ENCODE results near the gene DYTN. TPM values are rescaled to one million over a fixed set of nuclear protein-coding genes. Genes with fewer than 3 reads are reported as not detected.

The DYTN gene
- total and polyA plus RNA-seq, 4 donors, result not detected

DNA sequence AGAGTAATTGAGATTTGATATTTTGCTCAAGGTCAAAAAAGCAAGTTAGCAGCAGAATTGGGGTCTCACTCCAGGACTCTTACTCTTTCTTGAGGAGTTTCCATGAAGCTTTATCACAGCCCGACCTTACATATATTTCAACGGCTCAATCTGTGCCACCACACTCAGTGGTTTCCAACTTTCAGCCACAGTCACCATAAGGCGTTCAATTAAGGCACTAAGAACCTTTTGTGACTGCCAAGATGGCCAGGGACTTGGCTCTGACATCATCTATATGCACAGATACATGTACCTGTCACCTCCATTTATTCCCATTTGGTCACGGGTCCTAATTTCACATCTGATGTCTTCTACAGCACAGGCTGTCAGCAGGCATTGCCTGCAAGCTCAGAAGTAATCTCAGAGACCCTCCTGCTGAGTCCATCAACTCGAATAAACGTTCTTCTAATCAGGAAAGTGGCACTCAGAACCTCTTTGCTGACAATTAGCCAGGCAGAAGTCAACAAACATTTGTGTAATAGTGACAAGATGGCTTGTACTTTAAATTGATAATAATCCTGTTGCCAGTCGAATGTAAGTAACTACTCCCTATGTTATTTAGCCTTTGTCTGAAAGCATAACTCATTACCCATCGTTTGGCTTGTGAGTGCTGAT is 16.1 kb downstream of the DYTN start:
- 55% methylated on average over 8 of the region's 8 CpGs for WGBS
- no peak overlapping the region for H3K4me3 ChIP-seq (ENCODE audit: low read depth in 1 of 3, low read length in 3 of 3)
- H3K9me3 ChIP-seq (ENCODE audit: control insufficient read depth in 4 of 4, low read length in 3 of 4), result no peaks in the 10 kb centered on the region
- no peak overlapping the region for H3K9ac ChIP-seq (ENCODE audit: low read depth in 1 of 2, low read length in 2 of 2)
- DNase-seq (ENCODE audit: low spot score), result no peak
- no peaks in the 10 kb centered on the region for H3K4me1 ChIP-seq (ENCODE audit: control insufficient read depth in 4 of 4, insufficient read depth in 4 of 4, low read length in 3 of 4)
- peaks cover 0 to 9% (median 1%) of the 10 kb centered on the region in 4 donors for H3K27me3 ChIP-seq (ENCODE audit: control insufficient read depth in 4 of 4, insufficient read depth in 4 of 4, low read length in 3 of 4)
- H3K27ac ChIP-seq (ENCODE audit: low read depth in 1 of 2, low read length in 2 of 2), result no peak overlapping the region
- no peaks in the 10 kb centered on the region for H3K36me3 ChIP-seq (ENCODE audit: control insufficient read depth in 4 of 4, insufficient read depth in 3 of 4, low read depth in 1 of 4, low read length in 3 of 4)
- TF ChIP-seq, protein P1, sequence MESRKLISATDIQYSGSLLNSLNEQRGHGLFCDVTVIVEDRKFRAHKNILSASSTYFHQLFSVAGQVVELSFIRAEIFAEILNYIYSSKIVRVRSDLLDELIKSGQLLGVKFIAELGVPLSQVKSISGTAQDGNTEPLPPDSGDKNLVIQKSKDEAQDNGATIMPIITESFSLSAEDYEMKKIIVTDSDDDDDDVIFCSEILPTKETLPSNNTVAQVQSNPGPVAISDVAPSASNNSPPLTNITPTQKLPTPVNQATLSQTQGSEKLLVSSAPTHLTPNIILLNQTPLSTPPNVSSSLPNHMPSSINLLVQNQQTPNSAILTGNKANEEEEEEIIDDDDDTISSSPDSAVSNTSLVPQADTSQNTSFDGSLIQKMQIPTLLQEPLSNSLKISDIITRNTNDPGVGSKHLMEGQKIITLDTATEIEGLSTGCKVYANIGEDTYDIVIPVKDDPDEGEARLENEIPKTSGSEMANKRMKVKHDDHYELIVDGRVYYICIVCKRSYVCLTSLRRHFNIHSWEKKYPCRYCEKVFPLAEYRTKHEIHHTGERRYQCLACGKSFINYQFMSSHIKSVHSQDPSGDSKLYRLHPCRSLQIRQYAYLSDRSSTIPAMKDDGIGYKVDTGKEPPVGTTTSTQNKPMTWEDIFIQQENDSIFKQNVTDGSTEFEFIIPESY (IDR thresholded peaks at IDR 0.05), result no peak
- no peak for TF ChIP-seq FOXA1 (IDR thresholded peaks at IDR 0.05)
- TF ChIP-seq NR2F2 (IDR thresholded peaks at IDR 0.05), result no peak
- TF ChIP-seq, protein P2, sequence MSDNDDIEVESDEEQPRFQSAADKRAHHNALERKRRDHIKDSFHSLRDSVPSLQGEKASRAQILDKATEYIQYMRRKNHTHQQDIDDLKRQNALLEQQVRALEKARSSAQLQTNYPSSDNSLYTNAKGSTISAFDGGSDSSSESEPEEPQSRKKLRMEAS (IDR thresholded peaks at IDR 0.05), result no peak
- no peak for TF ChIP-seq SP1 (IDR thresholded peaks at IDR 0.05)
- TF ChIP-seq TAF1 (conservative IDR thresholded peaks at IDR 0.05), result no peak
- TF ChIP-seq, protein P3, sequence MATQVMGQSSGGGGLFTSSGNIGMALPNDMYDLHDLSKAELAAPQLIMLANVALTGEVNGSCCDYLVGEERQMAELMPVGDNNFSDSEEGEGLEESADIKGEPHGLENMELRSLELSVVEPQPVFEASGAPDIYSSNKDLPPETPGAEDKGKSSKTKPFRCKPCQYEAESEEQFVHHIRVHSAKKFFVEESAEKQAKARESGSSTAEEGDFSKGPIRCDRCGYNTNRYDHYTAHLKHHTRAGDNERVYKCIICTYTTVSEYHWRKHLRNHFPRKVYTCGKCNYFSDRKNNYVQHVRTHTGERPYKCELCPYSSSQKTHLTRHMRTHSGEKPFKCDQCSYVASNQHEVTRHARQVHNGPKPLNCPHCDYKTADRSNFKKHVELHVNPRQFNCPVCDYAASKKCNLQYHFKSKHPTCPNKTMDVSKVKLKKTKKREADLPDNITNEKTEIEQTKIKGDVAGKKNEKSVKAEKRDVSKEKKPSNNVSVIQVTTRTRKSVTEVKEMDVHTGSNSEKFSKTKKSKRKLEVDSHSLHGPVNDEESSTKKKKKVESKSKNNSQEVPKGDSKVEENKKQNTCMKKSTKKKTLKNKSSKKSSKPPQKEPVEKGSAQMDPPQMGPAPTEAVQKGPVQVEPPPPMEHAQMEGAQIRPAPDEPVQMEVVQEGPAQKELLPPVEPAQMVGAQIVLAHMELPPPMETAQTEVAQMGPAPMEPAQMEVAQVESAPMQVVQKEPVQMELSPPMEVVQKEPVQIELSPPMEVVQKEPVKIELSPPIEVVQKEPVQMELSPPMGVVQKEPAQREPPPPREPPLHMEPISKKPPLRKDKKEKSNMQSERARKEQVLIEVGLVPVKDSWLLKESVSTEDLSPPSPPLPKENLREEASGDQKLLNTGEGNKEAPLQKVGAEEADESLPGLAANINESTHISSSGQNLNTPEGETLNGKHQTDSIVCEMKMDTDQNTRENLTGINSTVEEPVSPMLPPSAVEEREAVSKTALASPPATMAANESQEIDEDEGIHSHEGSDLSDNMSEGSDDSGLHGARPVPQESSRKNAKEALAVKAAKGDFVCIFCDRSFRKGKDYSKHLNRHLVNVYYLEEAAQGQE (IDR thresholded peaks at IDR 0.05), result no peak
- TF ChIP-seq RXRA (IDR thresholded peaks at IDR 0.05), result no peak
- no peak for TF ChIP-seq FOXA2 (IDR thresholded peaks at IDR 0.05)
- TF ChIP-seq EGR1 (IDR thresholded peaks at IDR 0.05; ENCODE audit: low read depth in 2 of 2), result no peak

DNA sequence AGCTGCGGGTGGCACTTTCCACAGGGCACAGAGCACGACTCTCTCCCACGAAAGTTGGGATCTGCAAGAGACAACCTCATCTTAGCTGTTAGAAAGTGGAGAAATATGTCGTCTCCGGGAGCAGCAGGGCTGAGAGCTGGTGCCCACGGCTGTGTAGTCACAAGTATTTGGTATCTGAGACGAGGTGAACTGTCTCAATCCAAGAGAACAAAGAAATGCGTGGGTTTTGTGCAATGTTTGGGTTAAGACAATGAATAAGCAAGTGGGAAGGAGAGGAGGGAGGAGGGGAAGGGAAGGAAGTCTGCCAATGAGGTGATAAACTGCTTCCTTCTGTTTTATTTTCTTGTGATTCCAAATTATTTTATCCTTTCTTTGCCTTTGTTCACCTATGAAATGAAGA is 18.0 kb downstream of the DYTN start:
- TF ChIP-seq, protein P1 (IDR thresholded peaks at IDR 0.05), result no peak
- TF ChIP-seq HNF4G (IDR thresholded peaks at IDR 0.05) (no peak), NR2F2 (IDR thresholded peaks at IDR 0.05) (no peak), RXRA (IDR thresholded peaks at IDR 0.05) (no peak), RAD21 (IDR thresholded peaks at IDR 0.05) (no peak), YY1 (IDR thresholded peaks at IDR 0.05) (no peak)
- TF ChIP-seq, protein P3 (IDR thresholded peaks at IDR 0.05), result no peak
- WGBS, result 43% methylated on average over 8 of the region's 8 CpGs
- H3K27ac ChIP-seq (ENCODE audit: low read depth in 1 of 2, low read length in 2 of 2), result no peak overlapping the region

More for the DNA sequence above, 18.0 kb downstream of the DYTN start:
- peaks cover 0 to 5% (median 1%) of the 10 kb centered on the region in 4 donors for H3K27me3 ChIP-seq (ENCODE audit: control insufficient read depth in 4 of 4, insufficient read depth in 4 of 4, low read length in 3 of 4)
- H3K4me1 ChIP-seq (ENCODE audit: control insufficient read depth in 4 of 4, insufficient read depth in 4 of 4, low read length in 3 of 4), result no peaks in the 10 kb centered on the region
- no peaks in the 10 kb centered on the region for H3K9me3 ChIP-seq (ENCODE audit: control insufficient read depth in 4 of 4, low read length in 3 of 4)
- DNase-seq (ENCODE audit: low spot score), result no peak
- no peak overlapping the region for H3K9ac ChIP-seq (ENCODE audit: low read depth in 1 of 2, low read length in 2 of 2)
- no peaks in the 10 kb centered on the region for H3K36me3 ChIP-seq (ENCODE audit: control insufficient read depth in 4 of 4, insufficient read depth in 3 of 4, low read depth in 1 of 4, low read length in 3 of 4)
- H3K4me3 ChIP-seq (ENCODE audit: low read depth in 1 of 3, low read length in 3 of 3), result no peak overlapping the region

Measured in liver (tissue), 9 donors.